ENCODE results near the gene MAB21L1. TPM values are rescaled to one million over a fixed set of nuclear protein-coding genes. Genes with fewer than 3 reads are reported as not detected.

Gene MAB21L1
- total and polyA plus RNA-seq, 11 donors: 0.09 to 0.99 (median 0.25) TPM; not detected in 1

- no peaks in the 10 kb centered on the region for H3K27me3 ChIP-seq
- peaks cover 0 to 9% (median 1%) of the 10 kb centered on the region in 12 donors for H3K4me1 ChIP-seq
- intact Hi-C loops (cut with DNase I): no loop called here
- H3K27ac ChIP-seq: no peak overlapping the region
- TF ChIP-seq POLR2A (IDR thresholded peaks at IDR 0.05) (no peak), CTCF (IDR thresholded peaks at IDR 0.05) (no peak)
- 84 to 88% (median 85%) methylated on average over 6 of the region's 6 CpGs for whole genome bisulfite sequencing, 4 donors
- H3K4me3 ChIP-seq: no peak overlapping the region
- ATAC-seq (no peak), DNase-seq (no peak)
- no peaks in the 10 kb centered on the region for H3K36me3 ChIP-seq
- H3K9me3 ChIP-seq: no peaks in the 10 kb centered on the region
These were observed 38.5 kb upstream of the MAB21L1 start for GRCh38 chr13:35514801-35515502.

- no peaks in the 10 kb centered on the region for H3K36me3 ChIP-seq
- no peak overlapping the region for H3K27ac ChIP-seq
- TF ChIP-seq POLR2A (IDR thresholded peaks at IDR 0.05) (no peak), CTCF (IDR thresholded peaks at IDR 0.05) (no peak)
- intact Hi-C loops (cut with DNase I): no loop called here
- no peak for DNase-seq
- H3K4me3 ChIP-seq: no peak overlapping the region
- WGBS, 4 donors: 87 to 93% (median 91%) methylated on average over 7 of the region's 7 CpGs
- H3K9me3 ChIP-seq: no peaks in the 10 kb centered on the region
- ATAC-seq: no peak
- H3K4me1 ChIP-seq: peaks cover 0 to 9% (median 1%) of the 10 kb centered on the region in 12 donors
- no peaks in the 10 kb centered on the region for H3K27me3 ChIP-seq
These were observed 37.6 kb upstream of the MAB21L1 start for GRCh38 chr13:35514061-35514477.

GRCh38 chr13:35512271-35512920 is 35.9 kb upstream of the MAB21L1 start:
- peak in 1 of 5 donors; percentile 24 for DNase-seq
- Histone ChIP-seq H3K27me3 (no peaks in the 10 kb centered on the region), H3K4me3 (no peak overlapping the region), H3K4me1 (peaks cover 0 to 9% (median 1%) of the 10 kb centered on the region in 12 donors), H3K27ac (peak overlapping the region in 7 of 12 donors; percentile 0 to 47 (median 22)), H3K9me3 (no peaks in the 10 kb centered on the region), H3K36me3 (no peaks in the 10 kb centered on the region)
- intact Hi-C loops (cut with DNase I): no loop called here
- 53 to 71% (median 61%) methylated on average over 5 of the region's 5 CpGs for WGBS, 4 donors
- ATAC-seq: peak; percentile 47 to 91 (median 74)
- TF ChIP-seq POLR2A (IDR thresholded peaks at IDR 0.05) (no peak), CTCF (IDR thresholded peaks at IDR 0.05) (no peak)

DNA sequence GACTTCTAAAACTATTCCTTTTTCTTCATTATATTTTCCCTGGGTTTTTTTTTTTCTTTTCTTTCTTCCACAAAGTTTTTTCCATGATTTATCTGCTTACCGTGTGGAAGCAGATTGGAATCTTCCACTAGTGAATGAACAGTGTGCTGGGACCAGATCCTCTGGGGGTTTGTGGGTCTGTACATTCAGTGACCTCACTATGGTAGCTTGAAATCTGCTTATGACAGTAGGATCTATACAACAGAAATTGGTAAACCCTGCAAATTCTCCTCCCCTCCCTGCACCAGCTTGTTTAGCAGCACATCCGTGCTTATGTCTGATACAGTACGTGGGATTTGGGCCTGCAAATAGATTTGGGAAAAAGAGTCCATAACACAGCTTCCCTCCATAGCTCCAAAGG is 26.0 kb upstream of the MAB21L1 start:
- TF ChIP-seq POLR2A (IDR thresholded peaks at IDR 0.05) (no peak), CTCF (IDR thresholded peaks at IDR 0.05) (no peak)
- Histone ChIP-seq H3K36me3 (no peaks in the 10 kb centered on the region), H3K4me3 (no peak overlapping the region), H3K27me3 (no peaks in the 10 kb centered on the region), H3K9me3 (no peaks in the 10 kb centered on the region), H3K27ac (no peak overlapping the region), H3K4me1 (peaks cover 0 to 13% (median 0%) of the 10 kb centered on the region in 12 donors)
- WGBS, 4 donors: 62 to 87% (median 68%) methylated on average over 3 of the region's 3 CpGs
- ATAC-seq: no peak
- intact Hi-C loops (cut with DNase I): no loop called here
- DNase-seq: no peak

All from heart left ventricle (tissue), 16 donors.